GM11168 (cell line): ENCODE results near the gene MMP2.

Experiments
- in situ Hi-C: fragments of 300-500 bp; cut with MboI; formaldehyde crosslinking; loops from one replicate; pipeline ENCODE4 v1.12.0; 2022; ENCODE audit warnings: low sequenced_read_pairs; ENCODE audit not compliant: unreplicated experiment

The MMP2 gene

DNA sequence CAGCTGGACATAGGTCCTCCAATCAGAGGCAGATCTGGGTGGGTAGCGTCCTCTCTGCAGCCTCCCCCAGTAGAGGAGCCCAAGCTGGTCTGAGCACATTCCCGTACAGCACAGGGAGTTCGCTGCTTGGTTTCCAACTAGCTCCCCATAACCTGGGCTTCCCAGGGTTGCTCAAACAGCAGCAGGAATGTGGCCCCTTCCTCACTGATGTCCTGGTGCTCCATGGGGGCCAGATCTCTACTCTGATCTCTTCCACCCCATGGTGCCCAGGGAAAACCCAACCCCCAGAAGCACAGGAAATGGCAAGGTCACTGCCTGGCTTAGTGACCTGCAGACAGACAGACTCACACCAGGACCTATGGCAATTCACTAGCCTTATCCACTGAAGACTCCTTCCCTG, 11.1 kb upstream of the MMP2 start:
- in situ Hi-C loops = loop anchor here (25.0 kb wide), 1 partner anchor 394 kb away; no protein-coding TSS in a partner anchor

DNA sequence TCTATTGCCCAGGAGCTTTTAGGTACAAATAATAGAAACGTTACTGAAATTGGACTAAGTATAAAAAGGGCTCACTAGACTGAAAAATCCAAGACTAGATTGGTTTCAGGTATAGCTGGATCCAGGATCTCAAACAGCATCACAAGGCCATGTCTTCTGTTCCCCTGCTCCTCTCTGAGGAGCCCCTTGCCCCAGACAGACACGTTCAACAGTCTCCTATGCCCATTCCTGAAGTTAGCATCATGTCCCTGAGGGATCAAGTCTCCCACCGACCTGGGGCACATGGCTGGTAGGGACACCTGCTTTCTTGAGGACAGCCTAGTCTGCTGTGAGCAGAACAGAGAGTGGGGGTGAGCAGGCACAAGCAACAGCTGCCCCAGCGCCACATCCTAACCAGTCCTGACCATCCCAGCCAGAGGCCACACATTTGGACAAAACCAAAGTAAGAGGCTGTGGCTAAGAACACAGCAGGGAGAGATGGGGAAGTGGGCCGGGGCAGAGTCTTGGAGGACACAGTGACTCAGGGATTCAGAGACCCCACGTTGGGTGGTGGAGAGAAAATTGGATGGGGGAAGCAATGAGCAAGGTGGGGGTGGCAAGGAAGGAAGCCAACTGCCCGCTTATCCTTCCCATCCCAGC, 10.5 kb upstream of the MMP2 start:
- in situ Hi-C loops = loop anchor here (25.0 kb wide), 1 partner anchor 394 kb away; no protein-coding TSS in a partner anchor

DNA sequence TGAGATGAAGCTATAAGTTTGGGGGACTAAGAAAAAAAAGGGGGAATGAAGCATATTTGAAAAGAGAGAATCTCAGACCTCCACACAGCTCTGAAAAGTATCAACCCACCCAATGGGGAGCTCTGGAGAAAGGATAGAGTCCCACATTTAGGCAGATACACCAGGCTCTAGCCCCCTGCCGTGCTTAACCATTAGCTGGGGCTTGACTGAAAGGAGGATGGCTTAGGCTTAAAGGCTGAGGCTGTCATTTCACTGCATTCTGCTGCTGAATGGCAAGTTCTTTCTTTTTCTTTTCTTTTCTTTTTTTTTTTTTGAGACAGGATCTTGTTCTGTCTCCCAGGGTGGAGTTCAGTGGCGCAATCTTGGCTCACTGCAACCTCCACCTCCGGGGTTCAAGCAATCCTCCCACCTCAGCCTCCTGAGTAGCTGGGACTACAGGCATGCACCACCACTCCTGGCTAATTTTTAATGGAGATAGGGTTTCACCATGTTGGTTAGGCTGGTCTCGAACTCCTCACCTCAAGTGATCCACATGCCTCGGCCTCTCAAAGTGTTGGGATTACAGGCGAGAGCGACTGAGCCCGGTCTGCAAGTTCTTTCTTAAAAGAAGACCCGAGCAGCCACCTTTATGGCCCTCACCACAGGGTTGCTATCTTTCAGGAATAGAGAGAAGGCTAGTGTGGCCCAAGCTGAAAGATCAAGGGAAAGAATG, 9.0 kb upstream of the MMP2 start:
- in situ Hi-C loops = loop anchor here (10.0 to 25.0 kb wide), 2 partner anchors 235 to 392 kb away; no protein-coding TSS in a partner anchor

DNA sequence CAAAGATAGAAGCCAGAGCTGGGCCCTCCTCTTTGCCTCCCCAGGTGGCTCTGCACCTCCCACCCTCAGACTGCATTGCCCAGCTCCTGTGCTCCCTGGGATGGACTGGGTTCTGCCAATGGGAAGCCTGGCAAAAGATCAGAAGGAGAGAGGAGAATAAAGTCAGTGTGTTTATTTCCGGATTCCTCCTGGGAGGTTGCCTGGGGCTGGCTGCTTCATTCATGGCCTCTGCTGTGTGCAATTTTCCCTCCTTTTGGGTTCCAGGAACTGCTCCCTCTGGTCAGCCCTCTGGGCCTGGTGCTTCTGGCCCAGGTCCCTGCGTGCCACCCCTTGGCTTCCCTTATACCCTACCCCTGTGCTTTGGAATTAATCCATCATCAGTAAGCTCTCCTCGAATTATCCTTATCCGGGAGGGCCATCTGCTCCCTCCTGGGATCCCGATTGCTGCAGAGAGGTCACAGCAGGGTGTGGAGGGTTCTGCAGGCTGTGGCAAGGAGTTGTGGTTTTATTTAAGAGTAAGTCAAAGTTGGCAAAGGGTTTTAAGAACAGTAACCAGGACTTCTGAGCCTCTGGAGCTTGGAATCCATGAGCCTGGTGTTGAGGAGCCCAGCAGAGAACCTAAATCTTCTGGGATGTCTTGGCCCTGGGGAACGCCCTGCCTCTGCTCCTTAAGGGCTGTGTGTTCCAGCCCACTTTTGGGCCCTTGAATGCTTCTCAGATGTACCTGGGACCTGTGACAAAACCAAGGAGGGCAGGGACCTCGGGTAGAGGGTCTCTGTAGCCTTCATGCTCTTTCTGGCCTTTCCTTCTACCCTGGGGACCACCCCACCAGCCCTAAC, 8.2 kb upstream of the MMP2 start:
- in situ Hi-C loops = loop anchor here (10.0 to 25.0 kb wide), 2 partner anchors 234 to 392 kb away; no protein-coding TSS in a partner anchor

DNA sequence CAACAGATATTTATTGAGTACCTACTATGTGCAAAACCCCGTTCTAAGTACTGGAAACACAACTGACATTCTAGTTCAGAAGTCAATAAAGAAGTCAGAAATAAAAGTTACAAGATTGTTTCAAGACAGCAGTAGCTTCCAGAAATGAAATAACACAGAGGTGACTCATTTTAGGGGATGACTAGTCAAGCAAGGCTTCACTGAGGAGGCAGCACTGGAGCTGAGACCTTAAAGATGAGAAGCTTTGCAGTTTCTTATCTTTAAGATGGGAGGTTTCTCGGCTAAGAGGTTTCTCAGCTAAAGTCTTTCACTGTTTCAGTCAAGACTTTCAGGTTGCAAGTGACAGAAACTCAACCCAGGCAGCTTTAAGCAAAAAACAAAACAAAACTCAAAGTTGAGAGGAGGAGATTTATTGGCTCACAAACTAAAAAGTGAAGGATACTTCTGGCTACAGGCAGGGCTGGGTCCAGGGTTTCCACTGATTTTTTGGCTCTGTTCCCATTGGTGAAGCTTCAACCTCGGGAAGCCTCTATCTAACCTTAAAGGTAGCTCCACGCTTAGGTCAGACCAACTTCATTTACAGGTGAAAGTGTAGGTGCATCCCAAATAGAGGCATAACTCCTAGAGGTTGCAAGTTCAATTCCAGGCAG, 7.4 kb upstream of the MMP2 start:
- in situ Hi-C loops = loop anchor here (10.0 to 25.0 kb wide), 2 partner anchors 233 to 391 kb away; no protein-coding TSS in a partner anchor

DNA sequence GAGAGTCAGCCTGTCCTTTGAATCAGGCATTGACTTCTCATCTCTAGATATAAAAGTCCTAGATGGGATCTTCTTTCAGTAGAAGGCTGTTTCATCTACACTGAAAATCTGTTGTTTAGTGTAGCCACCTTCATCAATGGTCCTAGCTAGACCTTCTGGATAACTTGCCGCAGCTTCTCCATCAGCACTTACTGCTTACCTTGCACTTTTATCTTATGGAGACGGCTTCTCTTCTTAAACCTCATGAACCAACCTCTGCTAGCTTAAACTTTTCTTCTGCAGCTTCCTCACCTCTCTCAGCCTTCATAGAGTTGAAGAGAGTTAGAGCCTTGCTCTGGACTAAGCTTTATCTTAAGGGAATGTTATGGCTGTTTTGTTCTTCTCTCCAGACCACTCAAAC, 5.4 kb upstream of the MMP2 start:
- in situ Hi-C loops = loop anchor here (10.0 to 25.0 kb wide), 2 partner anchors 231 to 389 kb away; no protein-coding TSS in a partner anchor

DNA sequence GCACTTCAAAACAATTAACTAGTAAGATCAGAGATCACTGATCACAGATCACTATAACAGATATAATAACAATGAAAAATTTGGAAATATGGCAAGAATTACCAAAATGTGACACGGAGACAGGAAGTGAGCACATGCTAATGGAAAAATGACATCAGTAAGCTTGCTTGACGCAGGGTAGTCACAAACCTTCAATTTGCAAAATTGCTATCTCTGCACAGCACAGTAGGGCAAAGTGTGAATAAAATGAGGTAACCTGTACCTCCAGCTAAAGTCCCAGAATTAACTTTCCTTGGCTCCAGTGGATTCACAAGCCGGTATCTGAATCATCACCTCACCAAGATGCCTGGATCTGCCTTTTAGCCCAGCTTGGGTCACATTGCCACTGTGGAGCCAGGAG, 4.2 kb upstream of the MMP2 start:
- in situ Hi-C loops = loop anchor here (10.0 to 25.0 kb wide), 2 partner anchors 230 to 387 kb away; no protein-coding TSS in a partner anchor

DNA sequence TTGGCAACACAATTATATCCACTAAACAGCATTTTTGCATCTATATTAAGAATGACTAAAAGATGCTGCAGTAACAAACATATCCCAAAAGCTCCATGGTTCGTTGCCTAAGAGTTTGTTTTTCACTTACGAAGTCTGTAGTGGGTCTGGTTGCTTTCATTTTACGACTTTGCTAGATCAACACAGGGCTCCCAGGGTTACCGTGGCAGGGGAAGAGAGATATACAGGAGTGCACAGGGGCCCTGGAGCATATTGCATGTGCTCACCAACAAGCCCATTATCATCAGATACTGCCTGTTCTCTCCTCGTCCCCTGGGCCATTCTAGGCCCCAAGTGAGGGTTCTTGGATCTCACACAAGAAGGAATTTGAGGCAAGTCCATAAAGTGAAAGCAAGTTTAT, 3.1 kb upstream of the MMP2 start:
- in situ Hi-C loops = loop anchor here (10.0 kb wide), 1 partner anchor 229 kb away; no protein-coding TSS in a partner anchor

DNA sequence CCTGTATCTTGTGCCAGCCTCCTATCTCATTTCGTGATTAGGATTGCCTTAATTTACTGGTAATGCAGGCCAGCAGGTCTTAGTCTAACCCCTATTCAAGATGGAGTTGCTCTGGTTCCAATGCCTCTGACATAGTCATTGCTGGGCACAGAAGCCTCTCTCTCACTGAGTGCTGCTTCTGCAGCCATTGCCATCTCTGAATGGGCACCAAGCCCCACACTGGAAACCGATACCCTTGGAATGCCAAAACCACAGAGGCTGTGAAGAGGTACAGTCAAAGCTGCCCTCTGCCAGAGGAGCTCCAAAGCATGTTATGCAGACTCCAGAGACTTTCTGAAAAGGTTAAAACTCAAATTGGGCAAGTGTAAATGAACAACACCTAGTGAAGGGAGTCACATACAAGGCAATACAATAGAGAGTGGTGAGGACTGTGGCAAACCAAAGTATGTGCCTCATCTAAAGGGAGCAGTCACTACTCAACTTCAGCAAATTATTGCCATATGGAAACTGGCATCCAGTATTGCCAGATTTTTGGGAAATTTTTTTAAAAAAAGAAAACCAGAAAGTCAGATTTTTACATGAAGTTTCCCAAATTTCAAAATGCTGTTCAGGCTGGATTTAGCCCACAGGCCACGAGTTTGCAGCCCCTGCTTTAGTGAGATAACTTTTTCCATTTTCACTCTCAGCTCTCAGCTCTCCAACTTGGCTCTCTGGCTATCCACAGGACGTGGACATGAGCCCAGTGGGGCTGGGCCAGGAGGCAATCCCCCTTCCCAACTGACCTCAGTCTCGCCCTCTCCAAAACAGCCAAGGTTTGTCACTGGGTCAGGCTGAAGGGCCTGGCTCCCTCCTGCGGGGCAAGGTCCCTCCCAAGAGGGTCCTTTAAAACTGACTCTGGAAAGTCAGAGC, 2.1 kb upstream of the MMP2 start:
- in situ Hi-C loops = loop anchor here (10.0 kb wide), 1 partner anchor 228 kb away; no protein-coding TSS in a partner anchor

DNA sequence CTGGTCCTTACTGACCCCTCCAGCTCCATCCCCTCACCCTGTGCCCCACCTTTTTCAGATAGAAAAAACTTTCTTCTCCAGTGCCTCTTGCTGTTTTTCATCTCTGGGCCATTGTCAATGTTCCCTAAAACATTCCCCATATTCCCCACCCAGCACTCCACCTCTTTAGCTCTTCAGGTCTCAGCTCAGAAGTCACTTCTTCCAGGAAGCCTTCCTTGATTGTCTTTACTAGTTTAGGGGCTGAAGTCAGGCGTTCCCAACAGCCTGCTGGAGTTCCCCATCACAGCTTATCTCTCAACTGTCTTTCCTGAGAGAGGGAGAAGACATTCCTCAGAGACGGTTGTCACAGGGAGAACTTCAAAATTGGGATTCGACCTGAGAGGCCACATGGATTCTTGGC, 1.3 kb upstream of the MMP2 start:
- in situ Hi-C loops = loop anchor here (10.0 kb wide), 1 partner anchor 227 kb away; no protein-coding TSS in a partner anchor

DNA sequence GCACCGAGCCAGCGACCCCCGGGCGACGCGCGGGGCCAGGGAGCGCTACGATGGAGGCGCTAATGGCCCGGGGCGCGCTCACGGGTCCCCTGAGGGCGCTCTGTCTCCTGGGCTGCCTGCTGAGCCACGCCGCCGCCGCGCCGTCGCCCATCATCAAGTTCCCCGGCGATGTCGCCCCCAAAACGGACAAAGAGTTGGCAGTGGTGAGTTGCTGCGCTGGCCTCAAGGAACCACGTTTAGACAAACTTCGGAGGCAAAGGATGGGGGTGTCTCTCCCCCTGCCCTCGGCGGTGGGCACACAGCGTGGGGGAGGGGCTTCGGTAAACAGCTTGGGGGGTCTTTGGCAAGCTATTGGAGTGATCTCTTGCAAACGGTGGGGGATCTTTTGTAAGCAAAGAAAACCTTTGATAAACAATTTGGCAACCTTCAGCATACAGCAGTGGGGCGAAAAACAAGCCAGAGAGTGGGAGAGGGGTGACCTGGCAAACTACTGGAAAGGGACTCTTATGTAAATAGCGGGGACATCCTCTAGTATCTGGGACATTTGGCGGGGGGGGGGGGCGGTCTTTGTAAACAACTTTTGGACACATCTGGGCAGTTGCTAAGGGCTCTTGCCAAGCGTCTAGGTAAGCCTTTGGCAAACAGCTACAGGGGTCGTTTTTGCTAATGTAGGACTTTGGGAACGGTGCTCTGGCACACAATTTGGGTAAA, 587 bp downstream of the MMP2 start:
- in situ Hi-C loops = loop anchor here (10.0 kb wide), 1 partner anchor 225 kb away; no protein-coding TSS in a partner anchor

DNA sequence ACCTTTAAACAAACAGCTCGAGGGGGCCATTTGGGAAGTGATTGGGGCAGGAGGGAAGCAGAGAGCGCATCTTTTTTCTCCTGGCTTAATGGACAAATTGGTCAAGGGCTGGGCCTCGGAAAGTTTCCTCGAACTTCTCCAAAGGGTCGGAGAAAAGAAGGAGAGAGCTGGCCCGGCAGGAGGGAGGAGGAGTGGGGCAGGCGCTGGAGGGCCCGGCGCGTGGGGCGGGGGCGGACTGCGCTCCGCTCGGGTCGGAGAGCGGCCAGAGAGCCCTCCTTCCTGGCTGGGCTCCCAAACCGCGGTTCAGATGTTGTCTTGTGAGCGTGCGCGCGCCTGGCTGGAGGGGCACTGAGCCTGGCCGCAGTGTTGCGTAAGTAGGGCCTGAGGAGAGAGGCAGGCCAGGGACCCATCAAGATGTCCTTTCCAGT, 1.2 kb downstream of the MMP2 start:
- in situ Hi-C loops = no loop called here

DNA sequence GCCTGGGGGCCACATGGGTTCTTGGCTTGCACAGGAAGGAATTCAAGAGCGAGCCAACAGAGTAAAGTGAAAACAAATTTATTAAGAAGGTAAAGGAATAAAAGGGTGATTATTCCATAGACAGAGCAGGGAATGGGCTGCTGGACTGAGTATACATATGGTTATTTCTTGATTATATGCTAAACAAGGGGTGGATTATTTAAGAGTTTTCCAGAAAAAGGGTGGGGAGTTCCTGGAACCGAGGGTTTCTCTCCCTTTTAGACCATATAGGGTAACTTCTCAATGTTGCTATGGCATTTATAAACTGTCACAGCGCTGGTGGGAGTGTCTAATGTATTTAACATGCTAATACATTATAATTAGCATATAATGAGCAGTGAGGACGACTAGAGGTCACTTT, 2.0 kb downstream of the MMP2 start:
- in situ Hi-C loops = no loop called here

DNA sequence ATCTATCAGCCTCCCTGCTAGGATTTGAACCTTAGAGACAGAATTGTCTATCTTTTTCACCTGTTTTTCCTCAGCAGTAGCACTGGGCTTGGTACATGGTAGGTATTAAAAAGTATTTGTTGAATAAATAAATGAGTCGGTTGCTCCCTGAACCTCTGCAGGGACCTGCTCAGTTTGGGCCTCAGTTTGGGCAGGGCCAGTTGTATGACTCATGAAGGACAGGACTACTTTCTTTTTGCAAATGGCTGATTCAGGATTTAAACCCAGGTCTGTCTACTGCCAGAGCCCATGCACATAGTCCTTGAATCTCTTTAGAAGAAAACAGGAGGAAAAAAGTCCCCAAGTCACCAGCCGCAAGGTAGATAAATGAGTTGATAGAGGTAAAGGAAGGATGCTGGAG, 3.1 kb downstream of the MMP2 start:
- in situ Hi-C loops = no loop called here

DNA sequence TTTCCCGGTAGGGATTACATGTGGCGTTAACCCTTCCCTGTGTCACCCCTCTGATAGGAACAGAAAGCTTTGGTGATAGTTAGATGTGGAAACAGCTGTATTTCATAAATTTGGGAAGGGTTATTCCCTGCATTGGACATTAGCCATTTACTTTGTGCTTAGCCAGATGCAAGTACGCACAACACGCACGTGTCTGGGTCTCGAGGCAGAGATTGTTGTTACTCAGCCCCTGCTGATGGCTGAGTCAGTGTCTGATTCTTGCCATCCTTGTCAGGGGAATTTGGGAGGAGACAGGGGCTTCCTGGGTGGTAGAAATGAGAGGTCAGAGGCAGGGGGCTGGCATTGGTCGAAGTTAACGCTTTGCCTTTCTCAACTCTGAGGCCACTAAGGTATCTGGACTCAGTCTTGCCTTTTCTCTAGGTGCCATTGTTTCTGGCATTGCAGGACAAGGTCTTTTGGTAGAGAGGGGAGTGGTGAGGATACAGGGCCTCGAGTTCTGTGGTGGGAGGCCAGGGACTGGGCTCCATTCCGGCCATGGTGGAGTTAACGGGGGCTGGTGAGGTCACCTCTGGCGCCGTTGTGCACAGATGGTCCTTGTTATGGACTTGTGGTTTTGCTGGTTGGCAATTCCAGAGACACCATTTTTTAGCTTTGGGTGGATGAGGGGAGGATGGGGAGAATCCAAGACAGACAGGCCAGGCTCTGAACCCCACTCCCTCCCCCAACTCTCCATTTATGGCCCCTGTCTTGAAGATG, 8.2 kb downstream of the MMP2 start:
- in situ Hi-C loops = no loop called here

DNA sequence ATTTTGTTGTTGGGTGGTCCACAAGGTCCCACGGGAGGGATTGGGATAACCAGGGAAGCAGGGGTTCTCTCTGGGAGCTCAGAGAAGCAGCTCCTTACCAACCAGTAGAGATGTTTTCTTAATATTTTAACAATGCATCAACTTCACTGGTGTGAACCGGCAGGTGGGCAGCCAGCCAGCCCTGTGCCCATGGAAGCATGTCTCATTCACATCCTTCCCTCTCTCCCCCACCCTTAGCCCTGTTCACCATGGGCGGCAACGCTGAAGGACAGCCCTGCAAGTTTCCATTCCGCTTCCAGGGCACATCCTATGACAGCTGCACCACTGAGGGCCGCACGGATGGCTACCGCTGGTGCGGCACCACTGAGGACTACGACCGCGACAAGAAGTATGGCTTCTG, 9.3 kb downstream of the MMP2 start:
- in situ Hi-C loops = no loop called here

DNA sequence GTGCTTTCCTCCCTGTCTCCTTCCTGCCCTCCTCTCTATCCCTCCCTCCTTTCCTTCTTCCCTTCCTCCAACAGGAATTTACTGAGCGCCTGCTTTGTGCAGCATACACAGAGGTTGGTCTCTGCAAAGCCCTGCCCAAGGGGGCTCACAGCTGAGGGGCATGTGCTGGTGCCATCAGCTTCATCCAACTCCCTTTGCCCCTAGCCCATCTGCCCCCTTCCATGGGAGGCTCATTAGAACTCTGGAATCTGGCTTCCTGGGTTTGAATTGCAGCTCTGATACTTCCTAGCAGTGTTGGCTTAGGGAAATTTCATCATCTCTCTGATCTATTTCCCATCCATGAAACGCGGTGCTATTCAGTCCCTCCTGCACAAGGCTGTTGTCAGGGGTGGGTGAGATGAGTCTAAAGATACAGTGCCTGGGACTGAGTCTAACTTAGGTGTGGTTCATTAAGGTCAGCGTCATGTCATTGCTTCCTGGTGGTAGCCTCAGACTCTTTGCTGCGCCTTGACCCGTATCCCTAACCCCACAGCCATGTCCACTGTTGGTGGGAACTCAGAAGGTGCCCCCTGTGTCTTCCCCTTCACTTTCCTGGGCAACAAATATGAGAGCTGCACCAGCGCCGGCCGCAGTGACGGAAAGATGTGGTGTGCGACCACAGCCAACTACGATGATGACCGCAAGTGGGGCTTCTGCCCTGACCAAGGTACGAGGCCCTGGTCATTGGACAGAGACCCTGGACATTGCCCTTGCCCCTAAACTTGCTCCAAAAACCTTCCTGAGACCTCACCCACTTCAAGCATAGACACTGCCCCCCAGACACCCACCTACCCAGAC, 10.3 kb downstream of the MMP2 start:
- in situ Hi-C loops = no loop called here
